ENCODE results near the gene ANAPC16.

The ANAPC16 gene

GRCh38 chr10:72175149-72175548 lies 40.7 kb upstream of the ANAPC16 start:
- no peak overlapping the region for H3K14ac ChIP-seq (ENCODE audit: low read length in 2 of 2)
- no peak overlapping the region for H3K18ac ChIP-seq (ENCODE audit: low read depth in 1 of 2, low read length in 2 of 2)
- H2AK5ac ChIP-seq (ENCODE audit: low read length, severe bottlenecking) = no peak overlapping the region
- H3K9ac ChIP-seq (ENCODE audit: low read length) = peak overlapping the region; percentile 19
- no peak overlapping the region for H2AFZ ChIP-seq (ENCODE audit: low read depth, low read length)
- no peak overlapping the region for H2BK5ac ChIP-seq (ENCODE audit: low read depth, low read length, poor library complexity, severe bottlenecking)
- no peak overlapping the region for H2BK15ac ChIP-seq (ENCODE audit: low read depth, poor library complexity, severe bottlenecking)
- no peak overlapping the region for H4K8ac ChIP-seq (ENCODE audit: low read length)
- H3K36me3 ChIP-seq (ENCODE audit: control insufficient read depth in 1 of 2, insufficient read depth in 2 of 2, low read depth in 1 of 2, low read length in 2 of 2) = peaks cover 3 to 26% of the 10 kb centered on the region in 2 experiments
- peak; percentile 57 for DNase-seq
- no peak overlapping the region for H2BK12ac ChIP-seq (ENCODE audit: low read length in 2 of 2)
- H4K91ac ChIP-seq (ENCODE audit: low read length) = no peak overlapping the region
- no peaks in the 10 kb centered on the region for H3K9me3 ChIP-seq (ENCODE audit: control insufficient read depth, low read length)
- no peaks in the 10 kb centered on the region for H3K27me3 ChIP-seq (ENCODE audit: control insufficient read depth in 1 of 2, insufficient read depth in 1 of 2, low read length in 2 of 2)
- WGBS = no CpG with 5 or more reads among the region's 1 CpG
- H3K4me1 ChIP-seq (ENCODE audit: control insufficient read depth, insufficient read depth, low read depth, low read length) = peaks cover 5% of the 10 kb centered on the region
- peaks cover 3% of the 10 kb centered on the region for H3K79me1 ChIP-seq (replicated peaks; ENCODE audit: low read length, poor library complexity, severe bottlenecking)
- H3K4me3 ChIP-seq (ENCODE audit: insufficient read depth in 1 of 2, low read depth in 1 of 2, low read length in 2 of 2) = no peak overlapping the region
- no peak overlapping the region for H2BK120ac ChIP-seq (ENCODE audit: low read depth, low read length)
- H3K4me2 ChIP-seq (ENCODE audit: low read length, poor library complexity, severe bottlenecking) = no peak overlapping the region
- no peak overlapping the region for H3K4ac ChIP-seq (ENCODE audit: low read depth in 1 of 2, low read length in 2 of 2)
- no peak overlapping the region for H3K23ac ChIP-seq (ENCODE audit: low read length in 2 of 2)
- peak overlapping the region; percentile 52 for H3K27ac ChIP-seq (ENCODE audit: low read length, poor library complexity, severe bottlenecking)

- H3K4me3 ChIP-seq (ENCODE audit: insufficient read depth in 1 of 2, low read depth in 1 of 2, low read length in 2 of 2) = no peak overlapping the region
Observed at GRCh38 chr10:72176701-72177100, 39.1 kb upstream of the ANAPC16 start.

GRCh38 chr10:72177454-72177853 lies 38.4 kb upstream of the ANAPC16 start:
- no peak overlapping the region for H3K27ac ChIP-seq (ENCODE audit: low read length, poor library complexity, severe bottlenecking)
- H3K27me3 ChIP-seq (ENCODE audit: control insufficient read depth in 1 of 2, insufficient read depth in 1 of 2, low read length in 2 of 2) = no peaks in the 10 kb centered on the region
- H2BK120ac ChIP-seq (ENCODE audit: low read depth, low read length) = no peak overlapping the region
- no peak overlapping the region for H2BK5ac ChIP-seq (ENCODE audit: low read depth, low read length, poor library complexity, severe bottlenecking)
- H2BK12ac ChIP-seq (ENCODE audit: low read length in 2 of 2) = no peak overlapping the region
- no peak overlapping the region for H3K14ac ChIP-seq (ENCODE audit: low read length in 2 of 2)
- peaks cover 4% of the 10 kb centered on the region for H3K4me1 ChIP-seq (ENCODE audit: control insufficient read depth, insufficient read depth, low read depth, low read length)
- H3K4me2 ChIP-seq (ENCODE audit: low read length, poor library complexity, severe bottlenecking) = no peak overlapping the region
- no peaks in the 10 kb centered on the region for H3K9me3 ChIP-seq (ENCODE audit: control insufficient read depth, low read length)
- H3K79me1 ChIP-seq (replicated peaks; ENCODE audit: low read length, poor library complexity, severe bottlenecking) = peaks cover 3% of the 10 kb centered on the region
- H2BK15ac ChIP-seq (ENCODE audit: low read depth, poor library complexity, severe bottlenecking) = no peak overlapping the region
- 100% methylated on average over 1 of the region's 2 CpGs for WGBS
- no peak for DNase-seq
- no peak overlapping the region for H2AFZ ChIP-seq (ENCODE audit: low read depth, low read length)
- H4K8ac ChIP-seq (ENCODE audit: low read length) = no peak overlapping the region
- H3K4me3 ChIP-seq (ENCODE audit: insufficient read depth in 1 of 2, low read depth in 1 of 2, low read length in 2 of 2) = no peak overlapping the region
- no peak overlapping the region for H3K4ac ChIP-seq (ENCODE audit: low read depth in 1 of 2, low read length in 2 of 2)
- no peak overlapping the region for H3K9ac ChIP-seq (ENCODE audit: low read length)
- no peak overlapping the region for H3K23ac ChIP-seq (ENCODE audit: low read length in 2 of 2)
- H4K91ac ChIP-seq (ENCODE audit: low read length) = no peak overlapping the region
- no peak overlapping the region for H2AK5ac ChIP-seq (ENCODE audit: low read length, severe bottlenecking)
- peaks cover 6 to 34% of the 10 kb centered on the region in 2 experiments for H3K36me3 ChIP-seq (ENCODE audit: control insufficient read depth in 1 of 2, insufficient read depth in 2 of 2, low read depth in 1 of 2, low read length in 2 of 2)
- no peak overlapping the region for H3K18ac ChIP-seq (ENCODE audit: low read depth in 1 of 2, low read length in 2 of 2)

More at GRCh38 chr10:72176701-72177100, 39.1 kb upstream of the ANAPC16 start:
- H2BK5ac ChIP-seq (ENCODE audit: low read depth, low read length, poor library complexity, severe bottlenecking) = no peak overlapping the region
- H3K4me2 ChIP-seq (ENCODE audit: low read length, poor library complexity, severe bottlenecking) = no peak overlapping the region
- whole genome bisulfite sequencing = 100% methylated on average over 1 of the region's 2 CpGs
- H3K23ac ChIP-seq (ENCODE audit: low read length in 2 of 2) = no peak overlapping the region
- H3K9ac ChIP-seq (ENCODE audit: low read length) = no peak overlapping the region
- no peak overlapping the region for H2BK120ac ChIP-seq (ENCODE audit: low read depth, low read length)
- peak overlapping the region; percentile 3 to 38 for H2BK12ac ChIP-seq (ENCODE audit: low read length in 2 of 2)
- peak overlapping the region; percentile 7 for H4K91ac ChIP-seq (ENCODE audit: low read length)
- no peak overlapping the region for H2BK15ac ChIP-seq (ENCODE audit: low read depth, poor library complexity, severe bottlenecking)
- peaks cover 3 to 29% of the 10 kb centered on the region in 2 experiments for H3K36me3 ChIP-seq (ENCODE audit: control insufficient read depth in 1 of 2, insufficient read depth in 2 of 2, low read depth in 1 of 2, low read length in 2 of 2)
- H2AK5ac ChIP-seq (ENCODE audit: low read length, severe bottlenecking) = no peak overlapping the region
- H2AFZ ChIP-seq (ENCODE audit: low read depth, low read length) = no peak overlapping the region
- no peak overlapping the region for H3K14ac ChIP-seq (ENCODE audit: low read length in 2 of 2)
- no peak overlapping the region for H3K4ac ChIP-seq (ENCODE audit: low read depth in 1 of 2, low read length in 2 of 2)
- peaks cover 3% of the 10 kb centered on the region for H3K79me1 ChIP-seq (replicated peaks; ENCODE audit: low read length, poor library complexity, severe bottlenecking)
- DNase-seq = no peak
- no peak overlapping the region for H3K27ac ChIP-seq (ENCODE audit: low read length, poor library complexity, severe bottlenecking)
- no peaks in the 10 kb centered on the region for H3K9me3 ChIP-seq (ENCODE audit: control insufficient read depth, low read length)
- H3K18ac ChIP-seq (ENCODE audit: low read depth in 1 of 2, low read length in 2 of 2) = peak overlapping the region in 1 of 2 experiments; percentile 32
- peaks cover 4% of the 10 kb centered on the region for H3K4me1 ChIP-seq (ENCODE audit: control insufficient read depth, insufficient read depth, low read depth, low read length)
- H3K27me3 ChIP-seq (ENCODE audit: control insufficient read depth in 1 of 2, insufficient read depth in 1 of 2, low read length in 2 of 2) = no peaks in the 10 kb centered on the region
- H4K8ac ChIP-seq (ENCODE audit: low read length) = no peak overlapping the region

GRCh38 chr10:72184156-72184555 lies 31.7 kb upstream of the ANAPC16 start:
- Histone ChIP-seq H3K14ac (ENCODE audit: low read length in 2 of 2) (no peak overlapping the region), H3K4me3 (ENCODE audit: insufficient read depth in 1 of 2, low read depth in 1 of 2, low read length in 2 of 2) (no peak overlapping the region), H3K27me3 (ENCODE audit: control insufficient read depth in 1 of 2, insufficient read depth in 1 of 2, low read length in 2 of 2) (no peaks in the 10 kb centered on the region), H2BK5ac (ENCODE audit: low read depth, low read length, poor library complexity, severe bottlenecking) (no peak overlapping the region), H2BK120ac (ENCODE audit: low read depth, low read length) (no peak overlapping the region), H4K8ac (ENCODE audit: low read length) (no peak overlapping the region), H3K9ac (ENCODE audit: low read length) (no peak overlapping the region), H3K18ac (ENCODE audit: low read depth in 1 of 2, low read length in 2 of 2) (no peak overlapping the region), H3K4ac (ENCODE audit: low read depth in 1 of 2, low read length in 2 of 2) (no peak overlapping the region), H3K4me2 (ENCODE audit: low read length, poor library complexity, severe bottlenecking) (no peak overlapping the region), H2AFZ (ENCODE audit: low read depth, low read length) (no peak overlapping the region), H3K27ac (ENCODE audit: low read length, poor library complexity, severe bottlenecking) (no peak overlapping the region), H3K36me3 (ENCODE audit: control insufficient read depth in 1 of 2, insufficient read depth in 2 of 2, low read depth in 1 of 2, low read length in 2 of 2) (peaks cover 3 to 17% of the 10 kb centered on the region in 2 experiments), H2AK5ac (ENCODE audit: low read length, severe bottlenecking) (no peak overlapping the region), H2BK12ac (ENCODE audit: low read length in 2 of 2) (no peak overlapping the region), H3K4me1 (ENCODE audit: control insufficient read depth, insufficient read depth, low read depth, low read length) (no peaks in the 10 kb centered on the region), H3K9me3 (ENCODE audit: control insufficient read depth, low read length) (peaks cover 9% of the 10 kb centered on the region), H3K79me1 (replicated peaks; ENCODE audit: low read length, poor library complexity, severe bottlenecking) (peaks cover 9% of the 10 kb centered on the region), H3K23ac (ENCODE audit: low read length in 2 of 2) (no peak overlapping the region), H2BK15ac (ENCODE audit: low read depth, poor library complexity, severe bottlenecking) (no peak overlapping the region), H4K91ac (ENCODE audit: low read length) (no peak overlapping the region)
- WGBS = no CpG with 5 or more reads among the region's 2 CpGs
- no peak for DNase-seq

Data from mesenchymal stem cell (in vitro differentiated cells and primary cell).